Measurements from ENCODE around the gene ANKRD37. TPM values are rescaled to one million over a fixed set of nuclear protein-coding genes. Genes with fewer than 3 reads are reported as not detected.

The ANKRD37 gene
- total RNA-seq, 1 donor from 2014 or later = 6.5 TPM

GRCh38 chr4:185416955-185417354, 20.3 kb downstream of the ANKRD37 start:
- DNase-seq (ENCODE audit: low read depth, low spot score) = no peak

GRCh38 chr4:185421366-185422124, 24.9 kb downstream of the ANKRD37 start:
- DNase-seq (ENCODE audit: low read depth, low spot score) = no peak

- no peak for DNase-seq (ENCODE audit: low read depth, low spot score)
Observed at GRCh38 chr4:185424905-185425646, 28.4 kb downstream of the ANKRD37 start.

GRCh38 chr4:185425647-185426352, 29.2 kb downstream of the ANKRD37 start, which contains the start of gene UFSP2:
Gene UFSP2 (minus strand): TSS chr4:185425964. CDS start chr4:185425868, 96 bp downstream.
- peak; percentile 66 for DNase-seq (ENCODE audit: low read depth, low spot score)

GRCh38 chr4:185426960-185427688, 30.5 kb downstream of the ANKRD37 start:
- DNase-seq (ENCODE audit: low read depth, low spot score) = no peak

- DNase-seq (ENCODE audit: low read depth, low spot score) = no peak
Observed at GRCh38 chr4:185429660-185430059, 33.0 kb downstream of the ANKRD37 start.

- no peak for DNase-seq (ENCODE audit: low read depth, low spot score)
Observed at GRCh38 chr4:185435466-185435865, 38.8 kb downstream of the ANKRD37 start.

GRCh38 chr4:185437809-185438208, 41.2 kb downstream of the ANKRD37 start:
- no peak for DNase-seq (ENCODE audit: low read depth, low spot score)

- DNase-seq (ENCODE audit: low read depth, low spot score) = no peak
Observed at GRCh38 chr4:185441479-185441878, 44.8 kb downstream of the ANKRD37 start.

GRCh38 chr4:185445209-185445608, 48.6 kb downstream of the ANKRD37 start:
- no peak for DNase-seq (ENCODE audit: low read depth, low spot score)

Other genes starting within 250 kb of the ANKRD37 start
- 25.0 and 26.8 TPM in 2 replicates for gene CFAP97, start 192.8 kb upstream of the ANKRD37 start, total RNA-seq
- gene SNX25, start 187.2 kb upstream of the ANKRD37 start, total RNA-seq = 23.5 and 28.8 TPM in 2 replicates
- 0.33 and 0.39 TPM in 2 replicates for gene LRP2BP, start 917 bp upstream of the ANKRD37 start, total RNA-seq
- 37.7 and 38.9 TPM in 2 replicates for gene UFSP2, start 29.1 kb downstream of the ANKRD37 start, total RNA-seq
- 0.49 and 0.73 TPM in 2 replicates for gene CCDC110, start 74.9 kb downstream of the ANKRD37 start, total RNA-seq
- 60.5 and 78.9 TPM in 2 replicates for gene PDLIM3, start 138.7 kb downstream of the ANKRD37 start, total RNA-seq